NB4 (cell line): ENCODE measurements around the gene DNAH14.

ENCODE experiments used
- CTCF ChIP-seq: IDR thresholded peaks from one replicate; pipeline ENCODE4 v1.5.1; 2012; ENCODE audit warnings: low read depth, low read length
- MAX ChIP-seq: IDR thresholded peaks from 2 replicates; pipeline ENCODE4 v1.6.1; 2011; ENCODE audit warnings: low read depth, low read length
- POLR2A ChIP-seq: IDR thresholded peaks from 2 replicates; pipeline ENCODE4 v1.6.1; 2011; ENCODE audit warnings: mild to moderate bottlenecking; ENCODE audit not compliant: insufficient read length; ENCODE audit errors: extremely low read depth

GRCh38 chr1:225224287-225224686 is 294.8 kb downstream of the DNAH14 start:
- TF ChIP-seq CTCF (no peak), POLR2A (no peak), MAX (no peak)
